ENCODE results near the gene HNRNPA2B1. TPM values are rescaled to one million over a fixed set of nuclear protein-coding genes. Genes with fewer than 3 reads are reported as not detected.

Gene HNRNPA2B1
- total RNA-seq, 2 donors from 2014 or later = 185 to 189 TPM

GRCh38 chr7:26191233-26191973 lies 9.1 kb downstream of the HNRNPA2B1 start:
- Histone ChIP-seq H3K4me1 (replicated peaks) (peaks cover 5% of the 10 kb centered on the region), H3K36me3 (peaks cover 7 to 9% of the 10 kb centered on the region in 2 donors)
- no peak for DNase-seq (ENCODE audit: low spot score)

GRCh38 chr7:26190417-26190869 lies 10.1 kb downstream of the HNRNPA2B1 start:
- Histone ChIP-seq H3K4me3 (no peak overlapping the region), H3K27me3 (replicated peaks; ENCODE audit: insufficient read depth) (no peaks in the 10 kb centered on the region), H3K9me3 (no peaks in the 10 kb centered on the region), H3K27ac (no peak overlapping the region), H3K36me3 (peaks cover 7 to 9% of the 10 kb centered on the region in 2 donors), H3K4me1 (replicated peaks) (no peaks in the 10 kb centered on the region)
- WGBS = 14% methylated on average over 1 of the region's 1 CpG
- TF ChIP-seq POLR2A (IDR thresholded peaks at IDR 0.05) = no peak
- no peak for TF ChIP-seq CTCF (IDR thresholded peaks at IDR 0.05)
- no peak for TF ChIP-seq POLR2AphosphoS5 (IDR thresholded peaks at IDR 0.05)
- DNase-seq (ENCODE audit: low spot score) = no peak
- intact Hi-C loops (cut with DNase I) = no loop called here

More at GRCh38 chr7:26191233-26191973, 9.1 kb downstream of the HNRNPA2B1 start:
- no peak overlapping the region for H3K4me3 ChIP-seq
- intact Hi-C loops (cut with DNase I) = no loop called here
- H3K9me3 ChIP-seq = no peaks in the 10 kb centered on the region
- H3K27me3 ChIP-seq (replicated peaks; ENCODE audit: insufficient read depth) = no peaks in the 10 kb centered on the region
- TF ChIP-seq POLR2AphosphoS5 (IDR thresholded peaks at IDR 0.05) (no peak), POLR2A (IDR thresholded peaks at IDR 0.05) (no peak), CTCF (IDR thresholded peaks at IDR 0.05) (no peak)
- H3K27ac ChIP-seq = no peak overlapping the region
- WGBS = 63% methylated on average over 7 of the region's 7 CpGs

- no peak overlapping the region for H3K4me3 ChIP-seq
- no peaks in the 10 kb centered on the region for H3K27me3 ChIP-seq (replicated peaks; ENCODE audit: insufficient read depth)
- peaks cover 7 to 9% of the 10 kb centered on the region in 2 donors for H3K36me3 ChIP-seq
- no peak for DNase-seq (ENCODE audit: low spot score)
- WGBS = 80% methylated on average over 3 of the region's 3 CpGs
- H3K4me1 ChIP-seq (replicated peaks) = no peaks in the 10 kb centered on the region
- no peak overlapping the region for H3K27ac ChIP-seq
- H3K9me3 ChIP-seq = no peaks in the 10 kb centered on the region
- TF ChIP-seq CTCF (IDR thresholded peaks at IDR 0.05) (no peak), POLR2AphosphoS5 (IDR thresholded peaks at IDR 0.05) (no peak), POLR2A (IDR thresholded peaks at IDR 0.05) (no peak)
- intact Hi-C loops (cut with DNase I) = no loop called here
These were observed 10.8 kb downstream of the HNRNPA2B1 start for GRCh38 chr7:26189697-26190096.

GRCh38 chr7:26188957-26189541 lies 11.5 kb downstream of the HNRNPA2B1 start:
- Histone ChIP-seq H3K4me1 (replicated peaks) (no peaks in the 10 kb centered on the region), H3K9me3 (no peaks in the 10 kb centered on the region), H3K4me3 (no peak overlapping the region), H3K27ac (no peak overlapping the region), H3K36me3 (peaks cover 7 to 9% of the 10 kb centered on the region in 2 donors), H3K27me3 (replicated peaks; ENCODE audit: insufficient read depth) (no peaks in the 10 kb centered on the region)
- intact Hi-C loops (cut with DNase I) = no loop called here
- 85% methylated on average over 3 of the region's 3 CpGs for WGBS
- TF ChIP-seq CTCF (IDR thresholded peaks at IDR 0.05) (no peak), POLR2AphosphoS5 (IDR thresholded peaks at IDR 0.05) (no peak), POLR2A (IDR thresholded peaks at IDR 0.05) (no peak)
- DNase-seq (ENCODE audit: low spot score) = no peak

All from prostate gland (tissue), 2 donors.